ENCODE measurements around the gene EVX2.
A peak's percentile ranks its signal among the peaks of the same experiment; 100 is the strongest.

EVX2 gene

GRCh38 chr2:176081376-176081836, 2.4 kb downstream of the EVX2 start:
- DNase-seq = no peak

- DNase-seq = no peak
Measured at GRCh38 chr2:176080540-176081375, 3.0 kb downstream of the EVX2 start.

GRCh38 chr2:176079831-176080539, 3.8 kb downstream of the EVX2 start:
- DNase-seq = peak; percentile 87

- DNase-seq = peak; percentile 55
Measured at GRCh38 chr2:176079285-176079830, 4.4 kb downstream of the EVX2 start.

- peak; percentile 44 for DNase-seq
Measured at GRCh38 chr2:176078541-176079284, 5.0 kb downstream of the EVX2 start.

- DNase-seq = no peak
Measured at GRCh38 chr2:176076796-176077195, 7.0 kb downstream of the EVX2 start.

- DNase-seq = no peak
Measured at GRCh38 chr2:176076063-176076462, 7.7 kb downstream of the EVX2 start.

GRCh38 chr2:176075481-176075880, 8.3 kb downstream of the EVX2 start:
- DNase-seq = peak; percentile 90

- no peak for DNase-seq
Measured at GRCh38 chr2:176074919-176075425, 8.8 kb downstream of the EVX2 start.

- DNase-seq = no peak
Measured at GRCh38 chr2:176072951-176073904, 10.5 kb downstream of the EVX2 start.

GRCh38 chr2:176072292-176072669, 11.5 kb downstream of the EVX2 start:
- DNase-seq = no peak

- DNase-seq = no peak
Measured at GRCh38 chr2:176071330-176072291, 12.2 kb downstream of the EVX2 start.

GRCh38 chr2:176068419-176068832, 15.3 kb downstream of the EVX2 start:
- DNase-seq = no peak

GRCh38 chr2:176067589-176068418, 16.0 kb downstream of the EVX2 start:
- DNase-seq = no peak

- no peak for DNase-seq
Measured at GRCh38 chr2:176066645-176067588, 16.8 kb downstream of the EVX2 start.

- DNase-seq = peak; percentile 37
Measured at GRCh38 chr2:176063958-176064357, 19.8 kb downstream of the EVX2 start.

GRCh38 chr2:176056406-176056805, 27.4 kb downstream of the EVX2 start:
- peak; percentile 93 for DNase-seq

GRCh38 chr2:176039375-176039774, 44.4 kb downstream of the EVX2 start:
- DNase-seq = no peak
